ENCODE measurements around the gene CLRN2. TPM values are rescaled to one million over a fixed set of nuclear protein-coding genes. Genes with fewer than 3 reads are reported as not detected.
"Not testable (repeated sequence)": the region's sequence is repeated elsewhere in the genome, so short reads cannot be mapped to it uniquely, and the experiment has no call there.

CLRN2 gene
- total RNA-seq, 1 donor, result not detected

GRCh38 chr4:17561195-17561909, 46.4 kb downstream of the CLRN2 start:
- no peak for TF ChIP-seq CTCF (IDR thresholded peaks at IDR 0.05; ENCODE audit: insufficient read depth, low read depth, low read length)
- no peak for DNase-seq (ENCODE audit: low read depth)
- H3K4me3 ChIP-seq (ENCODE audit: low read depth, low read length), result no peak overlapping the region

GRCh38 chr4:17562157-17562556, 47.2 kb downstream of the CLRN2 start:
- TF ChIP-seq CTCF (IDR thresholded peaks at IDR 0.05; ENCODE audit: insufficient read depth, low read depth, low read length), result no peak
- H3K4me3 ChIP-seq (ENCODE audit: low read depth, low read length), result no peak overlapping the region
- no peak for DNase-seq (ENCODE audit: low read depth)

- no peak overlapping the region for H3K4me3 ChIP-seq (ENCODE audit: low read depth, low read length)
- no peak for DNase-seq (ENCODE audit: low read depth)
- TF ChIP-seq CTCF (IDR thresholded peaks at IDR 0.05; ENCODE audit: insufficient read depth, low read depth, low read length), result no peak
Observed at GRCh38 chr4:17565846-17566245, 50.9 kb downstream of the CLRN2 start.

DNA sequence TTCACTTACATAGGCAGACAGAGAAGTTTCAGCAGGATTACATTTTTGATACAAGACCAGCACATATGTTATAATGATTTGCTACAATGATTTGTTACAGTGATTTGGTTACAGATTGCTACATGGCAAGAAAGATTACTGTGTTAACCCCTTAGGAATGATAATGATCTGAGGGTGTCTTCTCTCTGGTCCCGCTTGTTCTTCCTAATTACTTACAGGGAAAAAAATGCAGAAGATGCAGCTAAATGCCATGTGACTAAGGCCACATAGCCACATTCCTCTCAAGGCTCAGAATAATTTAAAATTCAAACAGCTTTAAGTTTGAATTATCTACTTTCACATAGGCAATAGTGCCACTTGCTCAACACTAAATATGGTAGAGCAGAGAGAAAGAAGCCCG, 52.3 kb downstream of the CLRN2 start:
- no peak for TF ChIP-seq CTCF (IDR thresholded peaks at IDR 0.05; ENCODE audit: insufficient read depth, low read depth, low read length)
- no peak for DNase-seq (ENCODE audit: low read depth)
- no peak overlapping the region for H3K4me3 ChIP-seq (ENCODE audit: low read depth, low read length)

DNA sequence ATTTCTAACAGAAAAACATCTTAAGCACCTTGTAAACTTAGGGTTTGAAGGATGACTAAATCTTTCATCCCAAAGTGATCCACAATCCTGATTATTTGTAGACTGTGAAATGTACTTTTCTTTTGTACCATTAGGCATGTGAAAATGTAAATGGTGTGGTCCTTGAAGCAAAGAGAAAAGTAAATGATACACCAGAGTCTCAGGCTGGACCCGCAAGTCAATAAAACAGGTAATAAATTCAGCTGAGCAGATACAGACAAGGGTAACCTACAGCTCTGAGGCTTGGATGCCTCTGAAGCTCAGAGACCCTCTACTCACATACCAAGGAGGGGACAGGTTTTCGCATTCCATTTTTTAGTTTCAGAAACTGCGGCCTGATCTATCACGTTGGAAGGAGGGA, 59.2 kb downstream of the CLRN2 start:
- no peak for DNase-seq (ENCODE audit: low read depth)
- TF ChIP-seq CTCF (IDR thresholded peaks at IDR 0.05; ENCODE audit: insufficient read depth, low read depth, low read length), result no peak
- no peak overlapping the region for H3K4me3 ChIP-seq (ENCODE audit: low read depth, low read length)

DNA sequence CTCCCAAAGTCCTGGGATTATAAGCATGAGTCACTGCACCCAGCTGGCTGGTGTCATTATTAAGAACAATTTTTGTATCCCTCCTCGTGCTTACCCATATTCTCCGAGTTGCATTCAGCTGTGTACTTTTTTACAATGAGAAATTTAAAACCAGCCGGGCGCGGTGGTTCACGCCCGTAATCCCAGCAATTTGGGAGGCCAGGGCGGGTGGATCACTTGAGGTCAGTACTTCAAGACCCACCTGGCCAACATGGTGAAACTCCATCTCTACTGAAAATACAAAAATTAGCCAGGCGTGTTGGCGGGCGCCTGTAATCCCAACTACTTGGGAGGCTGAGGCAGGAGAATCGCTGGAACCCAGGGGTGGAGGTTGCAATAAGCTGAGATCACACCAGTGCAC, 60.2 kb downstream of the CLRN2 start:
- not testable (repeated sequence) for DNase-seq (ENCODE audit: low read depth)

More for the DNA sequence above, 60.2 kb downstream of the CLRN2 start:
- H3K4me3 ChIP-seq (ENCODE audit: low read depth, low read length), result not testable (repeated sequence)

Other genes with a start within 250 kb of the CLRN2 start
- 7.7 and 13.8 TPM in 2 replicates for gene QDPR, start 3.1 kb upstream of the CLRN2 start, total RNA-seq
- 94.6 and 115 TPM in 2 replicates for gene LAP3, start 62.0 kb downstream of the CLRN2 start, total RNA-seq
- gene MED28, start 99.5 kb downstream of the CLRN2 start, total RNA-seq, result 10.0 and 13.0 TPM in 2 replicates

Measured in fibroblast of villous mesenchyme (primary cell).